T-helper 1 cell treated with Interleukin-12 subunit alpha and Interleukin-12 subunit beta and Interleukin-4 antibody, amounts not matched to agents 30 μg/mL and 1 μg/mL, for 36 hours (primary cell): Measurements from ENCODE around the gene F13A1.

Experiments used
- H3K27ac Mint-ChIP-seq: one replicate; pipeline ENCODE4 v1.8.0; 2021; ENCODE audit warnings: mild to moderate bottlenecking, mixed read lengths
- H3K27me3 Mint-ChIP-seq: one replicate; pipeline ENCODE4 v1.8.0; 2021; ENCODE audit warnings: low read depth, mixed read lengths
- H3K36me3 Mint-ChIP-seq: one replicate; pipeline ENCODE4 v1.8.0; 2021; ENCODE audit warnings: low read depth, mixed read lengths
- H3K4me1 Mint-ChIP-seq: one replicate; pipeline ENCODE4 v1.8.0; 2021; ENCODE audit warnings: low read depth, mixed read lengths
- H3K4me3 Mint-ChIP-seq: one replicate; pipeline ENCODE4 v1.8.0; 2021; ENCODE audit warnings: mild to moderate bottlenecking, moderate library complexity, mixed read lengths
- H3K9me3 Mint-ChIP-seq: one replicate; pipeline ENCODE4 v1.8.0; 2021; ENCODE audit warnings: mixed read lengths

The F13A1 gene

DNA sequence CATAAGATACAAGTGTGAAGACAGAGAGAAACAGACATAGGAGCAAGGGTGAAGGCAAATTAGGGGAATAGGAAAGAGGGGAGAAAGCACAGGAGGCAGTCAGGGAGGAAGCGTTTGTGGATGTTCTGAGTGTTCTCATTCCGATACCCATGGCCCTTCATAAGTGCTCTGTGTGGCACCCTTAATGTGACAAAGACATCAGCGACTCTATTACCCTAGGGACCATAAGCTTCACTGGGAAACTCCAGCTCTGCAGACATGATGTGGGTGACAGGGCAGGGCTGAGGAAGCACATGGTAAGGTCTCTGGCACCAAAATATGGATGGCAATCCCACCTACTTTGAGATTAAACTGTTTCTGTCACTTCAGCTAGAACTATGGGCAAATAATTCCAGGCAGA lies 33.0 kb downstream of the F13A1 start:
- no peaks in the 10 kb centered on the region for H3K36me3 Mint-ChIP-seq
- H3K4me1 Mint-ChIP-seq = no peaks in the 10 kb centered on the region
- H3K9me3 Mint-ChIP-seq = no peaks in the 10 kb centered on the region
- no peak overlapping the region for H3K27ac Mint-ChIP-seq
- H3K27me3 Mint-ChIP-seq = peaks cover 21% of the 10 kb centered on the region
- H3K4me3 Mint-ChIP-seq = no peak overlapping the region

DNA sequence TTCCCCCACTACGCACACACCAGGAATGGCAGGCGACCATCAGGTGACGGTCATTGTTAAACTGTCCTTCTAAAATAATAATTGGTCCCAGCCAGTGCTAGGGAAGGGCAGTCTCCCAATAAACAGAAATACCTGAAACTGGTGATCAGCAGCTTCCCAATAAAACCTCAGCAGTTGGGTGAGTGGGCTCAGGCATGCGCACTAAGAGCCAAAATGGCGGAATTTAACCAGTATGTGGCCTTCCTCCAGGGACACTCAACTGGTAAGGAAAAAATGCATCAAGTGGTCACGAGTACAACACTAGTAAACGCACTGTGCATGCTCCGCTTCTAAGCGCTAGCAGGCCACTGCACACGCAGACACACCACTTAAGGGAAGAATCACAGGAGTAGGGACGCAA lies 34.8 kb downstream of the F13A1 start:
- H3K36me3 Mint-ChIP-seq = no peaks in the 10 kb centered on the region
- no peak overlapping the region for H3K27ac Mint-ChIP-seq
- H3K9me3 Mint-ChIP-seq = no peaks in the 10 kb centered on the region
- H3K4me3 Mint-ChIP-seq = no peak overlapping the region
- H3K27me3 Mint-ChIP-seq = peaks cover 9% of the 10 kb centered on the region
- H3K4me1 Mint-ChIP-seq = no peaks in the 10 kb centered on the region

DNA sequence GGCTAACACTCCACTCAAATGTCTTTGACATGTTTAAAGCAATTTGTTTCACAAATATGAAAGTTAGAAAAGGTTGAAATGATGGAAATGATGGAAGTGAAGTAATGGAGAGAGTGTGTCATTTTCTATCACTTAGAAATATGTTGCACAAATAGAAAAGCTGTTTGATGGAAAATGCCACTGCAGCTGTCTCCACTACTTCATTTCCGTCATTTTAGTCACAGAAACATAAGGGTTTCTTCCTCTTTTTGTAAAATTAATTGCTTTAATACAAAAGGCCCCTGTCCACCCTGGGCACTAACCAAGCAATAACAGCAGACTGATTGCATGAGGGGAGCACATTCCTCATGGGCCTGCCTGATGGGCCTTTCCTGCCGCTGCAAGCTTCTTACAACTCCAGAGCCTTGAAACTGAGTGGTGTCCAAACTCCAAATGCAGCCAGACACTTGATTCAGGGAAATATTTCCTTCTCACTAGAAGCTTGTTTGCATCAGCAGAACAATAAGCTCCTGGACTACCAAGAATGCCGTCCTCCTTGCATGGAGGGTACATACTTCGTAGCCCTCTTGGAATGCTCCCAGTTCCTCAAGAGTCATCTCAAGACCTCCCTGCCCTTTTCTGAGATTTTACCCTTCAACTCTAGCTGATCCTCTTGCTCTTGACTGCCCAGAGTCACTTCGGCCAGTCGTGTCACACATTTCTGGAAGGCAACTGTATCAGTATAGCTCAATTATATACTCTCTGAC lies 36.1 kb downstream of the F13A1 start:
- H3K27ac Mint-ChIP-seq = no peak overlapping the region
- no peak overlapping the region for H3K4me3 Mint-ChIP-seq
- peaks cover 4% of the 10 kb centered on the region for H3K27me3 Mint-ChIP-seq
- H3K4me1 Mint-ChIP-seq = no peaks in the 10 kb centered on the region
- no peaks in the 10 kb centered on the region for H3K36me3 Mint-ChIP-seq
- H3K9me3 Mint-ChIP-seq = no peaks in the 10 kb centered on the region

DNA sequence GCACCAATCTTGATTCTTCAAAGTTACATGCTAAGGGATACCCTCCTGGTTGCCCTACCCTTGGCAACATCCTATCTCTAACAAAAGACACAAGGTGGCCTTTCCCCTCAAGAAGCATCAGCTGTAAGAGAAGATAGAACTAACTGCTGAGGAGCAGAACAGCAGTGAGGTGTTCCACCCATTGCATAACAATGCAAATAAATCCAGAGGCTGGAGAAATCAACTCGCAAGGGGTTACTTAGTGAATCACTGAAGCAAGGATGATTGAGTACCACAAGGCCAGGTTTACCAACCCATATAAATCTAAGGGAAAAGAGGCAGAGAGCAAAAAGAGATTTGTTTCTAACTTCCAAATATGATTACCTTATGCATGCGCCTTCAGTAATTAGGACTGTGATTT lies 36.7 kb downstream of the F13A1 start:
- Mint-ChIP-seq H3K4me1 (no peaks in the 10 kb centered on the region), H3K27me3 (peaks cover 6% of the 10 kb centered on the region), H3K27ac (no peak overlapping the region), H3K4me3 (no peak overlapping the region), H3K9me3 (no peaks in the 10 kb centered on the region), H3K36me3 (no peaks in the 10 kb centered on the region)

DNA sequence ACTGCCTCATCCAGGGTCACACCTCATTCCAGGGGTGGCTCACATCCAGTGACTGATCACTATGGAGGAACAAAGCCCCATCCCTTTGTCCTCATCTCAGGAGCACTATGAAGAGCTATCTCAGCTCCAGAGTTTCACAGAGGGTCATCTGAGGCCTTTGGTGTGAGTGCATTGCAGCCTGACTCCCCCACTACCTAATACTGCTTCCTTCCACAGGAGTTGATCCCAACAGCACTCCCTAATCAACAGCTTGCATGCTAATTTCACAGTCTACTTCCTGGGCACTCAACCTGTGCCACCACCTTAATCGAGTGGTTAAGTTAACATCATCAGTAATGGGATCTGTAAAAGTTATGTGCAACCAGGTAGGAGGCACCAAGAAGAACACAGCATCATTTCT lies 37.7 kb downstream of the F13A1 start:
- H3K27me3 Mint-ChIP-seq = peaks cover 16% of the 10 kb centered on the region
- no peaks in the 10 kb centered on the region for H3K36me3 Mint-ChIP-seq
- H3K4me1 Mint-ChIP-seq = no peaks in the 10 kb centered on the region
- H3K27ac Mint-ChIP-seq = no peak overlapping the region
- no peaks in the 10 kb centered on the region for H3K9me3 Mint-ChIP-seq
- no peak overlapping the region for H3K4me3 Mint-ChIP-seq

DNA sequence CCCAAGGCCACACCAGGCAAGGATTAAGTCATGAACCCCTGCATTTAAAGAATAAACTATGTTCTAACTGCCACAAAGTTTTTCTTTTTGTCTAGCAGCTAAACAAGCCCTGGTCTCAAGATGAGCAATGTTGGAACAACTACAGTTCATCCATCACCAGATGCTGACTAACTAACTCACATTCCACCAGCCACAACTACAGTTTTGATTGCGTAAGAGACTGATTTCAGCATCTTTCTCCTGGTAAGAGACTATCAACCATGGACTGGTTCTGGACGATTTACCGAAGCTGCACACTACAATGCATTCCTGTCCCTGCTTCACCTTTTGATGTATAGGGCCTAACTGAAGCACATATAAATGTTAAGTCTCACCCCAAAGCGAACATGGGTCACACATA lies 43.0 kb downstream of the F13A1 start:
- no peak overlapping the region for H3K27ac Mint-ChIP-seq
- no peak overlapping the region for H3K4me3 Mint-ChIP-seq
- H3K9me3 Mint-ChIP-seq = no peaks in the 10 kb centered on the region
- H3K4me1 Mint-ChIP-seq = no peaks in the 10 kb centered on the region
- no peaks in the 10 kb centered on the region for H3K36me3 Mint-ChIP-seq
- peaks cover 16% of the 10 kb centered on the region for H3K27me3 Mint-ChIP-seq

DNA sequence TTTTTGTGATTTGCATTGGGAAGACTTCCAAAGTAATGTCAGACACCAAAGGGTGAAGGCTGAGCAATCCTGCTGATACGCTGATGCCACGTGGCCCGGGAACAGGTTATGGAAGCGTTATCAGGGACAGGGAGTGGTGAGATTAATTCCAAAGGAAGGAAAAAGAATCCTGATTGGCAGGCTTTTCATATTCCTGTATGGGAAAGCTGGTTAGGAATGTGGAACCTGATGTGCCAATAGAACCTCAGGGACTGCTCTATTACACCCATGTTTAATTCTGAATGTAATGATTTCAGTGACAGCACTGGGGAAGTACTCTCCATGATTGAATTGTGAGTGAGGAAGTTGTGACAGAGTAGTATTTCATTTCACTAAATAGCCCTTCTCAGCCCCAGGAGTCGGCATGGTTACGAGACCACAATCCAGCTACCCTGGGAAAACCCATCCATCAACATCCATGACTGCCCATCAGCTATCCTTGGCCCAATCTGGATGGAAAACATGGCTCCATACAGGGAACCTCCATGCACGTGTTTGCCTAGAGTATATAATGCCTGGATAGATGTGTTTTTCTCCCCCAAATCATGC lies 49.4 kb downstream of the F13A1 start:
- H3K9me3 Mint-ChIP-seq = no peaks in the 10 kb centered on the region
- H3K36me3 Mint-ChIP-seq = no peaks in the 10 kb centered on the region
- H3K27me3 Mint-ChIP-seq = peaks cover 6% of the 10 kb centered on the region
- H3K4me1 Mint-ChIP-seq = no peaks in the 10 kb centered on the region
- no peak overlapping the region for H3K4me3 Mint-ChIP-seq
- no peak overlapping the region for H3K27ac Mint-ChIP-seq

DNA sequence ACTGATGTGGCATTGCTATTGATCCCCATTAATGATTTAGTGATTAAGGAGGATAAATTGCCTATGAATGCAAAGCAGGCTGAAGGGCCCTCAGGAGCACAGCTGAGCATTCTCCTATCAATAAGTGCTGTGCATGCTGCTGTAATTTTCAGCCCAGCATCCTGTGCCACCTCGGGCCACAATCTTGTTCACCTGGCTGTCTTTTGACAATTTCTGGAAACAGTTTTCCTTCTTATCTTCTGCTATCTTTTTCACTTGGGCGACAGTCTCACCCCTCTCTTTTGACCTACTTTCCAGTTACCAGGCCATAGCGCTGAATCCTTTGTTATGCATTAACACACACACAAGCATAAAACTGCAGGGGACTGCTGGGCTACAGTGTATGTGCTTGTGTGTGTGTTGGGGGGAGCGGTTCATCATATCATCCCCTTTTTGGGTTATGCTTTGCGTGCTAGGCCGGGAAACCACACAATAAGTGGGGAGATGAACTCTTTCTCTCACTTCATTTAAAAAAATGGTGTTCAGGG lies 60.2 kb downstream of the F13A1 start:
- no peak overlapping the region for H3K27ac Mint-ChIP-seq
- no peak overlapping the region for H3K4me3 Mint-ChIP-seq
- no peaks in the 10 kb centered on the region for H3K9me3 Mint-ChIP-seq
- H3K4me1 Mint-ChIP-seq = no peaks in the 10 kb centered on the region
- H3K27me3 Mint-ChIP-seq = peaks cover 4% of the 10 kb centered on the region
- H3K36me3 Mint-ChIP-seq = no peaks in the 10 kb centered on the region

DNA sequence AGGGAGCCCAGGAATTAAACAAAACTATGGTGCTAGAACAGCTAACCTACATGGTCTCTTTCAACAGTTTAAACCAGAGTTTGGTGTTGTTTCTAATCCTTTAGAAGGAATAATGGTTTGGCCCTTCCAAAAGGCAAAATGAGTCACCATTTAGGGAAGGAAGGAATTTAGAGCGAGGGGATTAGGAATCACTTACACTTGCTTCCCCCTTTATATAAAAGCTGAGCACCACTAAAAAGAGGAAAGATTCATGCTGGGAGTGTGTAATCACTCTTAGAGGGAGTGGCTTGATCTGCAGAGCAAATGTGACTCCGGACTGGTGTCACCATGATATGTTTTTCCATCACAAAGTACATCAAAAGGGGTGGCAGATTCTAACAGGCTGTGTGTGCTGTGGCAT lies 63.6 kb downstream of the F13A1 start:
- no peaks in the 10 kb centered on the region for H3K4me1 Mint-ChIP-seq
- H3K4me3 Mint-ChIP-seq = no peak overlapping the region
- H3K36me3 Mint-ChIP-seq = no peaks in the 10 kb centered on the region

DNA sequence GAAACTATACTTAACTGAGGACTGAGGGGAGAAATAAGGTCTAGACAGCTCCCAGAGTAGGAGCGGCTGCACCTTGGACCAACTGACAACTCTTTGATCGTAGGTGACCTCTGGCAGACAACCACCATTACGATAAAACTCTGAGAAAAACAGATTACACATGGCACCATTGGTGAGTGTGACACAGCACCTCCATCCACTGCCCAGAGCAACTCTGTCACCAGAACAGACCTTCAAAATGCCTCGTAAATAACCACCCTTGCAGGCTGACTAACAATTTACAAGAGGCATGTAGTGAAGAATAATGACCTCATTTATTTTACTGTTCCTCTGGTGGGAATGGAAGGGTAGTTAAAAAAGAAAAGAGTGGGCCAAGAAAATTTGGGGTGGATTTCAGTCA lies 64.2 kb downstream of the F13A1 start:
- Mint-ChIP-seq H3K4me1 (no peaks in the 10 kb centered on the region), H3K4me3 (no peak overlapping the region), H3K9me3 (no peaks in the 10 kb centered on the region), H3K27me3 (peaks cover 8% of the 10 kb centered on the region), H3K36me3 (no peaks in the 10 kb centered on the region), H3K27ac (no peak overlapping the region)

More for the DNA sequence above, 63.6 kb downstream of the F13A1 start:
- Mint-ChIP-seq H3K9me3 (no peaks in the 10 kb centered on the region), H3K27me3 (peaks cover 5% of the 10 kb centered on the region), H3K27ac (no peak overlapping the region)

DNA sequence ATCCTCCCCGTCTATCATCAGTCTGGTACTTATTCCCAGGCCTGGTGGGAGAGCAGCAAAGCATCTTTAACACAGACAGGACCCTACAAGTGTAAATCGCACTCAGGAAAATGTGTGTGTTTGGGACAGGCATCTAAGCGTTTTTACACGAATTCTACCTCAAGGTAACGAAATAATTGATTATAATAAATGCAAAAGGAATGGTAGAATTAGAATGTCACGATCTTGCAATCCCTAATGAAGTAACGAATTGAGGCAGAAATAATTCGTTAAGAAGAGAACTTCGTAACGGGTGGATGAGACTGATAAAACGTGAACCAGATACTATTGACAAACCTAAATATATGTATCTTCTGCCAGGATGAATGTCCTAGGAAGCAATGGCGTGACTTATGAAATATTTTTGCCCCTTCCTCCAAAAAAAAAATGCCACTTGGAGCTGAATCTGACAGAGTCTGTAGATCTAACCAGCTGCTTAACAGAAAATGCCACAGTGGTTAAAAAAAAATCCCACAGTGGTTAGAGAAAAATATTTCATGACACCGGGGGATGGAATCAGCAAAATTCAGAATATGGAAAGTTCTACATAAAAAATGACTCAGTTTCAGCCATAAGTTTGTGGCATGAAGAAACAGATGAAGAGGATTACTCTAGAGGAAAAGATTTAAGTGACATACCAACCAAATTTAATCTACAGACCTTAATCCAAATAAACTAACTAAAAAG lies 68.7 kb downstream of the F13A1 start:
- H3K27me3 Mint-ChIP-seq = peaks cover 14% of the 10 kb centered on the region
- H3K27ac Mint-ChIP-seq = no peak overlapping the region
- no peaks in the 10 kb centered on the region for H3K36me3 Mint-ChIP-seq
- H3K4me1 Mint-ChIP-seq = no peaks in the 10 kb centered on the region
- H3K4me3 Mint-ChIP-seq = no peak overlapping the region
- H3K9me3 Mint-ChIP-seq = no peaks in the 10 kb centered on the region

DNA sequence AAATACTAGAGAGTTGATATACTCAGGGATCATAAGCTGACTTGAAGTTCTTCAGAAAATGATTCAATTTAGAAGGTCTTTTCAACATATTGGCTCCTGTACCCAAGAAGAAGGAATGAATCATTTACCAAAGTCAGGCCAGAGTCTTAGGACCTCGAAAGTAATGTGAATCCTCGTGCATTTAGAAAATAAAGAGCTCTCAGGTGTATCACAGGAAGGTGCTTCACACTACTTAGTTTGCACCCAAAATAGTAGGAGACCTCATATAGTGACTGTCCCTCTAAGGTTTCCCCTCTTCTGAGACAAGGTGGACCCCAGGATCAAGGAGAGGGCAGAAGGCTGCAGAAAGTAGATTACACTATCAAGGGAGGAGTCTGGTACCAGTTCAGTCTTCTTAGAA lies 71.8 kb downstream of the F13A1 start:
- peaks cover 13% of the 10 kb centered on the region for H3K27me3 Mint-ChIP-seq
- no peaks in the 10 kb centered on the region for H3K9me3 Mint-ChIP-seq
- H3K4me1 Mint-ChIP-seq = no peaks in the 10 kb centered on the region
- no peak overlapping the region for H3K27ac Mint-ChIP-seq
- H3K36me3 Mint-ChIP-seq = no peaks in the 10 kb centered on the region
- no peak overlapping the region for H3K4me3 Mint-ChIP-seq

DNA sequence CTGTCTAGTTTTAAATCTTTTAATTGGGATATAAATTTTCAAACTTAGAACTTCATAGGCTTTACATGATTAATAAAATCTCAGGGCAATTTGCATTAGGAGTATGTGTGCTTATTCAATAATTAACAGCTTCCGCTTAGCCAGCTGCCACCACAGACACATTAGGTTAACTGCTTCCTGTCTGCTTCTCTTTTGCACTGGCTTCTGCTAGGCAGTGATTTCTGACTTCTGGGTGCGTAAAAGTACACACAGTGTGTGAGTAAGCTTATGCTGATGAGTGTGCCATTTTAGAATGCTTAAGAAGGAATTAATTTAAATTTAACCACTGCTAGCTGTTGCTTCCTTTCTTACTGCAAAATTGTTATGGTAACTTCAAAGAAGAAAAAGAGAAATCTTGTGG lies 73.9 kb downstream of the F13A1 start:
- no peak overlapping the region for H3K27ac Mint-ChIP-seq
- no peaks in the 10 kb centered on the region for H3K4me1 Mint-ChIP-seq
- no peaks in the 10 kb centered on the region for H3K36me3 Mint-ChIP-seq
- peaks cover 10% of the 10 kb centered on the region for H3K27me3 Mint-ChIP-seq
- H3K9me3 Mint-ChIP-seq = no peaks in the 10 kb centered on the region
- H3K4me3 Mint-ChIP-seq = no peak overlapping the region

DNA sequence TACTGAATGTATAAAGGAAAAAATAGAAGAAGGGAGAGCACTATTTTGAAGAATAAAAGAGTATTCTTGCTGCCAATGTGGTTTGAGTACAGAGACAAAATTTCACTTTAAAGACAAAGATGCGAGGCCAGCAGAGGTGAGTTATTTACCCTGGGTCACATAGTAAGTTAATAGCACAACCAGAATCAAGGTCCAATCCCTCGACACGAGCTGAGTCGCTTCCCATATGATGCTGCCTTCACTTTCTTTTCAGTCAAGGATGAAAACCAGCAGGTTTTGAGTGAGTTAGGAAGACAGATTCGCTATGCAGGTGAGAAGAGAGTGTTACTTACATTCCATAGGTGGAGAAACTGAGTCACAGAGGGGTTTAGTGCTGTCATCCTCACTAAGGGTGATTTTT lies 75.8 kb downstream of the F13A1 start:
- Mint-ChIP-seq H3K4me3 (no peak overlapping the region), H3K36me3 (no peaks in the 10 kb centered on the region), H3K27me3 (peaks cover 10% of the 10 kb centered on the region), H3K27ac (no peak overlapping the region), H3K9me3 (no peaks in the 10 kb centered on the region), H3K4me1 (no peaks in the 10 kb centered on the region)

DNA sequence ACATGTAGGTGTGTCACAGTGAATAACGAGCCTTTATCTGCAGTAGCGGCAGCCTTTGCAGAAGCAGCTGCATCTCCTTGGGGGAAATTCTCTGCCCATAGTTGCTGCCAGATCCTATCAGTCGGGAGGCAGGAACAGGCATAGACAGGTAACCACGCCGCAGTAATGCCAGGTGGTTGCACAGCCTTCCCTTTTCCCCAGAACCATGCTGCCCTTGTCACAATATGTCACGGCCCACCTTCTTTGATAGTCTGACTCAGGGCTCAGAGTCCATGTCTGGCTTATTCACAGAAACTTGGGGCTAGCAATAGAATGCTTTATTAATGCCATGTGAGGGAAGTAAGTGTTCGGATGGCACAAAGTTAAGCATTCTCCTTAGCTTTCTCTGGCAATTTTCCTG lies 76.6 kb downstream of the F13A1 start:
- Mint-ChIP-seq H3K36me3 (no peaks in the 10 kb centered on the region), H3K27ac (no peak overlapping the region), H3K4me1 (no peaks in the 10 kb centered on the region), H3K4me3 (no peak overlapping the region), H3K9me3 (no peaks in the 10 kb centered on the region), H3K27me3 (peaks cover 10% of the 10 kb centered on the region)
